ENCODE results near the gene GSTM3.

GRCh38 chr1:109762039-109762585 lies 21.3 kb upstream of the GSTM3 start:
- TF ChIP-seq, protein P1, sequence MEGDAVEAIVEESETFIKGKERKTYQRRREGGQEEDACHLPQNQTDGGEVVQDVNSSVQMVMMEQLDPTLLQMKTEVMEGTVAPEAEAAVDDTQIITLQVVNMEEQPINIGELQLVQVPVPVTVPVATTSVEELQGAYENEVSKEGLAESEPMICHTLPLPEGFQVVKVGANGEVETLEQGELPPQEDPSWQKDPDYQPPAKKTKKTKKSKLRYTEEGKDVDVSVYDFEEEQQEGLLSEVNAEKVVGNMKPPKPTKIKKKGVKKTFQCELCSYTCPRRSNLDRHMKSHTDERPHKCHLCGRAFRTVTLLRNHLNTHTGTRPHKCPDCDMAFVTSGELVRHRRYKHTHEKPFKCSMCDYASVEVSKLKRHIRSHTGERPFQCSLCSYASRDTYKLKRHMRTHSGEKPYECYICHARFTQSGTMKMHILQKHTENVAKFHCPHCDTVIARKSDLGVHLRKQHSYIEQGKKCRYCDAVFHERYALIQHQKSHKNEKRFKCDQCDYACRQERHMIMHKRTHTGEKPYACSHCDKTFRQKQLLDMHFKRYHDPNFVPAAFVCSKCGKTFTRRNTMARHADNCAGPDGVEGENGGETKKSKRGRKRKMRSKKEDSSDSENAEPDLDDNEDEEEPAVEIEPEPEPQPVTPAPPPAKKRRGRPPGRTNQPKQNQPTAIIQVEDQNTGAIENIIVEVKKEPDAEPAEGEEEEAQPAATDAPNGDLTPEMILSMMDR (IDR thresholded peaks at IDR 0.05; ENCODE audit: poor library complexity), result no peak
- TF ChIP-seq EZH2 (IDR thresholded peaks at IDR 0.05; ENCODE audit: borderline replicate concordance), result no peak
